ENCODE measurements around the gene CCDC40.

DNA sequence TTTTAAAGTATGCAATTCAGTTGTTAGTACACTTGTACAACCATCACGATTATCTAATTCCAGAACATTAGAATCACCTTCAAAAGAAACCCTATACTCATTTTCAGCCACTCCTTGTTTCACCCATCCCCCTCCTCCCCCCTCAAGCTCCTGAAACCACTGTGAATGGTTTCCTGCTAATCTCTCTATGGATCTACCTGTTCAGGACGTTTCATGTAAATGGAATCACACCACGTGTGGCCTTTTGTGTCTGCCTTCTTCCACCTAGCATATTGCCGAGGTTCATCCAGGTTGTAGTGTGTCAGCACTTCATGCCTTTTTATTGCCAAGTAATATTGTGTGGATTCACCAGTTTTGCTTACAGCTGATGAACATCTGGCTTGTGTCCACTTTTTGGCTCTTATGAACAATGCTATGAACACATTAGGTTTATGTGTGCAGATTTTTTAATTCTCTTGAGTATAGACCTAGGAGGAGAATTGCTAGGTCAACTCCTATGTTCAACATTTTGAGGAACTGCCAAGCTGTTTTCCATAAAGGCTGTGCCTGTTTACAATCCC, 92.6 kb downstream of the CCDC40 start:
- no peak for TF ChIP-seq CTCF (IDR thresholded peaks at IDR 0.05 in 8 of 11, conservative IDR thresholded peaks at IDR 0.05 in 3 of 11)
- TF ChIP-seq POLR2AphosphoS5 (IDR thresholded peaks at IDR 0.05), result no peak
- TF ChIP-seq POLR2A (IDR thresholded peaks at IDR 0.05), result no peak

Data from spleen (tissue), 7 donors.